Esophagus squamous epithelium (tissue), 5 donors: Measurements from ENCODE around the gene PLSCR3. TPM values are rescaled to one million over a fixed set of nuclear protein-coding genes. Genes with fewer than 3 reads are reported as not detected.

Experiments used
- DNase-seq: peaks from one replicate; lab custom pipeline; 2025; lab: John Stamatoyannopoulos, UW
- H3K27ac ChIP-seq, 4 donors: fragments of 200-600 bp; sonication (generic); one replicate each; pipeline ENCODE4 v1.5.1; 2016 to 2019; ENCODE audit warnings: mild to moderate bottlenecking in 1 of 4
- H3K27me3 ChIP-seq, 4 donors: fragments of 200-600 bp; sonication (generic); 1 replicate in 3 of 4; 2 replicates in 1 of 4; pipeline versions ENCODE4 v1.5.1 to v1.6.0; 2017 to 2021; ENCODE audit warnings: antibody characterized with exemption in 1 of 4
- H3K36me3 ChIP-seq, 3 donors: fragments of 200-600 bp; sonication (generic); one replicate each; pipeline ENCODE4 v1.5.1; 2016 to 2019
- H3K4me1 ChIP-seq, 3 donors: fragments of 200-600 bp; sonication (generic); one replicate each; pipeline ENCODE4 v1.5.1; 2017 to 2019
- H3K4me3 ChIP-seq, 4 donors: fragments of 200-600 bp; sonication (generic); 1 replicate in 3 of 4; 2 replicates in 1 of 4; pipeline ENCODE4 v1.5.1; 2016 to 2019; ENCODE audit warnings: mild to moderate bottlenecking in 2 of 4, moderate library complexity in 1 of 4
- H3K9me3 ChIP-seq, 3 donors: fragments of 200-600 bp; sonication (generic); one replicate each; pipeline ENCODE4 v1.5.1; 2016 to 2019
- POLR2A ChIP-seq, 4 donors: fragments of 450-650 bp; IDR thresholded peaks; one replicate each; pipeline ENCODE4 v1.6.1; 2017; ENCODE audit warnings: antibody characterized with exemption in 4 of 4, mild to moderate bottlenecking in 4 of 4, moderate library complexity in 3 of 4
- WGBS, 2 donors: methylation state at CpG; one replicate each; pipeline ENCODE4 v1.1.5; 2018; 5-methylcytosine and 5-hydroxymethylcytosine counted together
- intact Hi-C: fragments of 100-400 bp; cut with DNase I; formaldehyde crosslinking; loops from one replicate; pipeline ENCODE4 v1.15.0; 2022
- total RNA-seq, 4 donors: library from RNA; depleted of rRNA; stranded (reverse); fragments of >200 nt; gene quantifications; one replicate each; pipeline ENCODE4 v1.1.0, GENCODE V29; 2016
- TF ChIP-seq, protein P1 (sequence below), 6 experiments: fragments of 450-650 bp in 4 of 6; fragments of 200-600 bp in 2 of 6; sonication (generic) in 2 of 6; IDR thresholded peaks; one replicate each; pipeline ENCODE4 v1.5.1; 2016 to 2019; ENCODE audit warnings: antibody characterized with exemption in 6 of 6, mild to moderate bottlenecking in 4 of 6, moderate library complexity in 4 of 6
- donor health status: DM: yes; HTN: yes; CAD: no.

Gene PLSCR3
- total RNA-seq, 4 donors from 2014 or later: 18.6 to 33.5 (median 24.7) TPM

DNA sequence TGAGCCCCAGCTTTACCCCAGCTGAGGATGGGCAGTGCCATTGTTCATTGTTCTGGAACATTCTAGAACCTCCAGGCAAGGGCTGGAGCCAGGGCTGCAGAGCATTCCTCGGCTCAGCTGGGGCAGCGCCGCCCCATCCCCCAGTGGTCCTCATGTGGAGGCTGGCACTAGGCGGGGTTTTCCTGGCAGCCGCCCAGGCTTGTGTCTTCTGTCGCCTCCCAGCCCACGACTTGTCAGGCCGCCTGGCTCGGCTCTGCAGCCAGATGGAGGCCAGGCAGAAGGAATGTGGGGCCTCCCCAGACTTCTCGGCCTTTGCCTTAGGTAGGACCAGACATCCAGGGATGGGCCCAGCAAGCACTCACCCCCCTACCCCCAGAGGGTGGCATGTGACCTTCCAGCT, 39.3 kb downstream of the PLSCR3 start, which contains the start of gene TMEM95:
Gene TMEM95 (plus strand): TSS at position 104 of the 400 bp plus-strand sequence. CDS start 49 bp downstream, at position 153.
- peak within 1 kb of the TSS; percentile 98 to 100 (median 98) for H3K27ac ChIP-seq
- no peaks in the 10 kb centered on the region for H3K36me3 ChIP-seq
- no CpG with 5 or more reads among the region's 10 CpGs for WGBS, 2 donors
- H3K4me1 ChIP-seq: peaks cover 43 to 64% (median 48%) of the 10 kb centered on the region in 3 donors
- DNase-seq: no peak
- TF ChIP-seq, protein P1, sequence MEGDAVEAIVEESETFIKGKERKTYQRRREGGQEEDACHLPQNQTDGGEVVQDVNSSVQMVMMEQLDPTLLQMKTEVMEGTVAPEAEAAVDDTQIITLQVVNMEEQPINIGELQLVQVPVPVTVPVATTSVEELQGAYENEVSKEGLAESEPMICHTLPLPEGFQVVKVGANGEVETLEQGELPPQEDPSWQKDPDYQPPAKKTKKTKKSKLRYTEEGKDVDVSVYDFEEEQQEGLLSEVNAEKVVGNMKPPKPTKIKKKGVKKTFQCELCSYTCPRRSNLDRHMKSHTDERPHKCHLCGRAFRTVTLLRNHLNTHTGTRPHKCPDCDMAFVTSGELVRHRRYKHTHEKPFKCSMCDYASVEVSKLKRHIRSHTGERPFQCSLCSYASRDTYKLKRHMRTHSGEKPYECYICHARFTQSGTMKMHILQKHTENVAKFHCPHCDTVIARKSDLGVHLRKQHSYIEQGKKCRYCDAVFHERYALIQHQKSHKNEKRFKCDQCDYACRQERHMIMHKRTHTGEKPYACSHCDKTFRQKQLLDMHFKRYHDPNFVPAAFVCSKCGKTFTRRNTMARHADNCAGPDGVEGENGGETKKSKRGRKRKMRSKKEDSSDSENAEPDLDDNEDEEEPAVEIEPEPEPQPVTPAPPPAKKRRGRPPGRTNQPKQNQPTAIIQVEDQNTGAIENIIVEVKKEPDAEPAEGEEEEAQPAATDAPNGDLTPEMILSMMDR (IDR thresholded peaks at IDR 0.05): no peak
- no peak for TF ChIP-seq POLR2A (IDR thresholded peaks at IDR 0.05)
- H3K27me3 ChIP-seq: no peaks in the 10 kb centered on the region
- peak within 1 kb of the TSS in 3 of 4 donors; percentile 34 to 88 (median 80) for H3K4me3 ChIP-seq
- intact Hi-C loops: loop anchor here (5.0 kb wide), 1 partner anchor 82 kb away; the partner anchor contains the start of genes FGF11 and TMEM102
- no peaks in the 10 kb centered on the region for H3K9me3 ChIP-seq

DNA sequence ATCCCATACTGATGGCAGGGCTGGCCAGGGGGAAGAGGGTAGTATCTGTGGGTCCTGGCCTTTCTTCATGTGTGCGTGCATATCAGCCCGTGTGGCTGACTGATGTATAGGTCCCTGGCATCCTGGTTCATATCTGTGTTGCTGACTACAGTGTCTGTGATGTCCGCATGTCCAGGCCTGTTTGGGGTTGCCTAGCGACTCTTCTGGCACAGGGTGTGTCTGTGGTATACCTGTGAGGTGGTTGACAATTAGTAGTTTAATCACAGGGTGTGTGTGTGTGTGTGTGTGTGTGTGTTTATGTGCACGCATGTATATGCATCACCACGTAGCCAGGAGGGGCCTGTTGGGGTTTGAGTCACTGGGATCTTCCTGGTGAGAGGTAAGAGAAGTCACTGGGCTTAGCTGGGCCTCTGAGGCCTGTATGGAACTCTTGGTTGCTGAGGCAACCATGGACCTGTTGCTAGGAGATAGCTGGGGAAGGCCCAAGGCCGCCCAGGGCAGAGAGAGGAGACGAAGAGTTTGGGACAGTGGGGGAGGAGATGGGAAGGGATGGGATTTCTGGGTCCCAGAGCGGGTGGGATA, 40.0 kb downstream of the PLSCR3 start:
- WGBS, 2 donors: 39 to 51% methylated on average over 5 to 9 of the region's 9 CpGs
- Histone ChIP-seq H3K36me3 (no peaks in the 10 kb centered on the region), H3K27ac (peak overlapping the region; percentile 98 to 100 (median 98)), H3K27me3 (no peaks in the 10 kb centered on the region), H3K4me1 (peaks cover 48 to 71% (median 54%) of the 10 kb centered on the region in 3 donors), H3K9me3 (no peaks in the 10 kb centered on the region), H3K4me3 (peak overlapping the region in 3 of 4 donors; percentile 34 to 88 (median 80))
- peak in 1 of 4 donors; percentile 23 for TF ChIP-seq POLR2A (IDR thresholded peaks at IDR 0.05)
- TF ChIP-seq, protein P1 (IDR thresholded peaks at IDR 0.05): peak in 3 of 6 experiments; percentile 21 to 53 (median 27)
- intact Hi-C loops: no loop called here
- DNase-seq: no peak

DNA sequence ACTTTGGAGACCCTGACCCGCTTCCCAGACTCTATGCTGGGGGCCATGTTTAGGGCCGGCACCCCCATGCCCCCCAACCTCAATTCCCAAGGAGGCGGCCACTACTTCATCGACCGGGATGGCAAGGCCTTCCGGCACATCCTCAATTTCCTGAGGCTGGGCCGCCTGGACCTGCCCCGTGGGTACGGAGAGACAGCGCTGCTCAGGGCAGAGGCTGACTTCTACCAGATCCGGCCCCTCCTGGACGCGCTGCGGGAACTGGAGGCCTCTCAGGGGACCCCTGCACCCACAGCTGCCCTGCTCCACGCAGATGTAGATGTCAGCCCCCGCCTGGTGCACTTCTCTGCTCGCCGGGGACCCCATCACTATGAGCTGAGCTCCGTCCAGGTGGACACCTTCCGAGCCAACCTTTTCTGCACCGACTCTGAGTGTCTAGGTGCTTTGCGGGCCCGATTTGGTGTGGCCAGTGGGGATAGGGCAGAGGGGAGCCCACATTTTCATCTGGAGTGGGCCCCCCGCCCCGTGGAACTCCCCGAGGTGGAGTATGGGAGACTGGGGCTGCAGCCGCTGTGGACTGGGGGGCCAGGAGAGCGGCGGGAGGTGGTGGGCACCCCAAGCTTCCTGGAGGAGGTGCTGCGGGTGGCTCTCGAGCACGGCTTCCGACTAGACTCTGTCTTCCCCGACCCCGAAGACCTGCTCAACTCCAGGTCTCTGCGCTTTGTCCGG, 41.3 kb downstream of the PLSCR3 start:
- no peak for DNase-seq
- peak overlapping the region; percentile 80 to 89 (median 87) for H3K4me3 ChIP-seq
- peaks cover 48 to 77% (median 54%) of the 10 kb centered on the region in 3 donors for H3K4me1 ChIP-seq
- H3K27ac ChIP-seq: peak overlapping the region; percentile 98 to 100 (median 98)
- no peaks in the 10 kb centered on the region for H3K36me3 ChIP-seq
- H3K9me3 ChIP-seq: no peaks in the 10 kb centered on the region
- H3K27me3 ChIP-seq: no peaks in the 10 kb centered on the region
- TF ChIP-seq, protein P1 (IDR thresholded peaks at IDR 0.05): no peak
- no peak for TF ChIP-seq POLR2A (IDR thresholded peaks at IDR 0.05)
- 83 to 97% methylated on average over 1 to 6 of the region's 37 CpGs for WGBS, 2 donors
- intact Hi-C loops: no loop called here

DNA sequence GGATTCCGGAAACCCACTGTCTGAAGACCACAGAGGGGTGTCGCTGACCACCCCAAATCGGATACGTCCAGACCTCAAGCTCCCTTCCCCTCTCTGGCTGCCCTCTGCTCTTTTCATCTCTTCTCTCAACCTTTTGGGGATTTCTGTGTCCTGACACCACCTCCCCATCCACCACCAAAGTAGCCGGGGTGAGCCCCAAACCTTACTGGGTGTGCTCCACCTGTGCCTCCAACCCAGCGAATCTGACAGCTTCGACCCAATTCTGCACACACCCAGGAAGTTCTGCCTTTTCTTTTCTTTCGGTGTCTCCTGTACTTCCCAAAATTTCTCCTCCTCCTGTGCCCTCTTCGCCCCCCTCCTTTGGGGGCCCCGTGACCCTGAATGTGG, 41.8 kb downstream of the PLSCR3 start:
- H3K27me3 ChIP-seq: no peaks in the 10 kb centered on the region
- 14 to 27% methylated on average over 10 of the region's 10 CpGs for WGBS, 2 donors
- intact Hi-C loops: no loop called here
- H3K36me3 ChIP-seq: no peaks in the 10 kb centered on the region
- peak overlapping the region; percentile 80 to 89 (median 87) for H3K4me3 ChIP-seq
- no peak for DNase-seq
- no peaks in the 10 kb centered on the region for H3K9me3 ChIP-seq
- H3K27ac ChIP-seq: peak overlapping the region; percentile 98 to 100 (median 98)
- no peak for TF ChIP-seq POLR2A (IDR thresholded peaks at IDR 0.05)
- TF ChIP-seq, protein P1 (IDR thresholded peaks at IDR 0.05): peak in 2 of 6 experiments; percentile 44 to 53
- peaks cover 48 to 77% (median 54%) of the 10 kb centered on the region in 3 donors for H3K4me1 ChIP-seq
